ENCODE data around the gene CWC27.

DNA sequence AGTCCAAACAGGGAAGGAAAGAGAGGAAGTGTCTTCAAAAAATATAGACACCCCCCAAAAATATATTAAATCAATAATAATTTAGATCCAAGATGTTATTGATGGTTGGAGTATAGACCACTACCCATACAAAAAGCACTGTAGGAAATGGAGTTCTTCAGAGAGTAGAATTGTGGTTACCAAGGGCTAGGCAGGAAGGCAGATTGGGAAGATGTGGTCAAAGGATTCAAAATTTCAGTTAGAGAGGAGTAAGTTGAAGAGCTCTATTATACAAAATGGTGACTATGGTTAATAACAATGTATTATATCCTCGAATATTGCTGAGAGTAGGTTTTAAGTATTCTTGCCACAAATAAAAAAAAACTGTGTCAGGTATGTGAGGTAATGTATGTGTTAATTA lies 149.4 kb downstream of the CWC27 start:
- TF ChIP-seq ZNF396 (CRISPR knock-in tag; IDR thresholded peaks at IDR 0.05; ENCODE audit: borderline replicate concordance) (no peak), SMAD3 (CRISPR knock-in tag; IDR thresholded peaks at IDR 0.05; ENCODE audit: borderline replicate concordance) (no peak), TCF7 (CRISPR knock-in tag; IDR thresholded peaks at IDR 0.05; ENCODE audit: low read depth) (no peak), NFE2L1 (CRISPR knock-in tag; IDR thresholded peaks at IDR 0.05) (no peak), SP1 (CRISPR knock-in tag; conservative IDR thresholded peaks at IDR 0.05) (no peak), ZBTB21 (CRISPR knock-in tag; IDR thresholded peaks at IDR 0.05; ENCODE audit: borderline replicate concordance) (no peak)
- TF ChIP-seq, protein P1, sequence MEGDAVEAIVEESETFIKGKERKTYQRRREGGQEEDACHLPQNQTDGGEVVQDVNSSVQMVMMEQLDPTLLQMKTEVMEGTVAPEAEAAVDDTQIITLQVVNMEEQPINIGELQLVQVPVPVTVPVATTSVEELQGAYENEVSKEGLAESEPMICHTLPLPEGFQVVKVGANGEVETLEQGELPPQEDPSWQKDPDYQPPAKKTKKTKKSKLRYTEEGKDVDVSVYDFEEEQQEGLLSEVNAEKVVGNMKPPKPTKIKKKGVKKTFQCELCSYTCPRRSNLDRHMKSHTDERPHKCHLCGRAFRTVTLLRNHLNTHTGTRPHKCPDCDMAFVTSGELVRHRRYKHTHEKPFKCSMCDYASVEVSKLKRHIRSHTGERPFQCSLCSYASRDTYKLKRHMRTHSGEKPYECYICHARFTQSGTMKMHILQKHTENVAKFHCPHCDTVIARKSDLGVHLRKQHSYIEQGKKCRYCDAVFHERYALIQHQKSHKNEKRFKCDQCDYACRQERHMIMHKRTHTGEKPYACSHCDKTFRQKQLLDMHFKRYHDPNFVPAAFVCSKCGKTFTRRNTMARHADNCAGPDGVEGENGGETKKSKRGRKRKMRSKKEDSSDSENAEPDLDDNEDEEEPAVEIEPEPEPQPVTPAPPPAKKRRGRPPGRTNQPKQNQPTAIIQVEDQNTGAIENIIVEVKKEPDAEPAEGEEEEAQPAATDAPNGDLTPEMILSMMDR (IDR thresholded peaks at IDR 0.05) = no peak

Data from WTC11 (cell line).